Neural cell (in vitro differentiated cells): ENCODE data around the gene AGBL4. TPM values are rescaled to one million over a fixed set of nuclear protein-coding genes. Genes with fewer than 3 reads are reported as not detected.

Experiments
- H2AFZ ChIP-seq: fragments of 200-600, 300-800 bp; sonication (generic), shearing (Covaris generic); 2 replicates; pipeline ENCODE4 v1.6.0; 2014; ENCODE audit warnings: low read depth, mild to moderate bottlenecking, antibody characterized with exemption, low read length, moderate library complexity
- H3F3A ChIP-seq: fragments of 200-600 bp; shearing (Covaris generic); 2 replicates; pipeline ENCODE4 v1.6.1; 2016; ENCODE audit warnings: mild to moderate bottlenecking, moderate library complexity, mixed read lengths, antibody characterized with exemption, low read length; ENCODE audit not compliant: insufficient read depth, poor library complexity, severe bottlenecking
- H3K27ac ChIP-seq: fragments of 200-600, 300-800 bp; sonication (generic), shearing (Covaris generic); 2 replicates; pipeline ENCODE4 v1.5.1; 2014; ENCODE audit warnings: mild to moderate bottlenecking, low read length, moderate library complexity
- H3K27me3 ChIP-seq: fragments of 300-800, 200-600 bp; sonication (generic), shearing (Covaris generic); 2 replicates; pipeline ENCODE4 v1.6.0; 2014; ENCODE audit warnings: mild to moderate bottlenecking, low read depth, low read length, moderate library complexity; ENCODE audit not compliant: insufficient read depth
- H3K36me3 ChIP-seq: fragments of 300-800, 200-600 bp; sonication (generic), shearing (Covaris generic); 2 replicates; pipeline ENCODE4 v1.5.1; 2014; ENCODE audit warnings: mild to moderate bottlenecking, antibody characterized with exemption, low read length, moderate library complexity; ENCODE audit not compliant: insufficient read depth
- H3K4me2 ChIP-seq: fragments of 300-800, 200-600 bp; sonication (generic), shearing (Covaris generic); 2 replicates; pipeline ENCODE4 v1.6.0; 2014; ENCODE audit warnings: mild to moderate bottlenecking, low read length
- H3K4me3 ChIP-seq: fragments of 300-800, 200-600 bp; sonication (generic), shearing (Covaris generic); 2 replicates; pipeline ENCODE4 v1.5.1; 2014; ENCODE audit warnings: mild to moderate bottlenecking, low read length, moderate library complexity
- H3K79me2 ChIP-seq: fragments of 200-600 bp; shearing (Covaris generic); replicated peaks from 2 replicates; pipeline ENCODE4 v1.6.0; 2014; ENCODE audit warnings: mild to moderate bottlenecking, low read length, moderate library complexity; ENCODE audit not compliant: insufficient read depth
- H3K9ac ChIP-seq: fragments of 300-800, 200-600 bp; sonication (generic), shearing (Covaris generic); 2 replicates; pipeline ENCODE4 v1.6.1; 2016; ENCODE audit warnings: mild to moderate bottlenecking, low read length, mixed read lengths
- H3K9me2 ChIP-seq: fragments of 200-600 bp; shearing (Covaris generic); 2 replicates; pipeline ENCODE4 v1.6.1; 2016; ENCODE audit warnings: mild to moderate bottlenecking, low read length, mixed read lengths; ENCODE audit not compliant: insufficient read depth
- H3K9me3 ChIP-seq: fragments of 200-600, 300-800 bp; sonication (generic), shearing (Covaris generic); 2 replicates; pipeline ENCODE4 v1.6.1; 2016; ENCODE audit warnings: mild to moderate bottlenecking, mixed run types, low read length, moderate library complexity, mixed read lengths
- H4K20me1 ChIP-seq: fragments of 200-600 bp; shearing (Covaris generic); 2 replicates; pipeline ENCODE4 v1.6.1; 2016; ENCODE audit warnings: mild to moderate bottlenecking, mixed run types; ENCODE audit not compliant: insufficient read depth
- CTCF ChIP-seq: fragments of 450-650 bp; IDR thresholded peaks from 2 replicates; pipeline ENCODE4 v1.5.1; 2014; ENCODE audit warnings: antibody characterized with exemption, mild to moderate bottlenecking, moderate library complexity; ENCODE audit not compliant: poor library complexity, severe bottlenecking
- EP300 ChIP-seq: fragments of 450-650 bp; conservative IDR thresholded peaks from 2 replicates; pipeline ENCODE4 v1.6.1; 2014; ENCODE audit warnings: antibody characterized with exemption, mild to moderate bottlenecking, moderate library complexity; ENCODE audit not compliant: poor library complexity, severe bottlenecking
- EZH2 ChIP-seq: fragments of 200-600, 300-800 bp; shearing (Covaris generic), sonication (generic); IDR thresholded peaks from 2 replicates; pipeline ENCODE4 v1.6.1; 2014; ENCODE audit warnings: antibody characterized with exemption, low read length, borderline replicate concordance, mild to moderate bottlenecking; ENCODE audit not compliant: insufficient read depth, poor library complexity, severe bottlenecking
- MXI1 ChIP-seq: fragments of 450-650 bp; conservative IDR thresholded peaks from 2 replicates; pipeline ENCODE4 v1.6.1; 2014; ENCODE audit warnings: antibody characterized with exemption, mild to moderate bottlenecking; ENCODE audit not compliant: poor library complexity, severe bottlenecking
- POLR2AphosphoS5 ChIP-seq: IDR thresholded peaks from 2 replicates; pipeline ENCODE4 v1.6.1; 2012
- RAD21 ChIP-seq: fragments of 450-650 bp; conservative IDR thresholded peaks from 2 replicates; pipeline ENCODE4 v1.6.1; 2014; ENCODE audit warnings: antibody characterized with exemption, mild to moderate bottlenecking, moderate library complexity
- SMC3 ChIP-seq: fragments of 450-650 bp; conservative IDR thresholded peaks from 2 replicates; pipeline ENCODE4 v1.6.1; 2014; ENCODE audit warnings: antibody characterized with exemption, mild to moderate bottlenecking, moderate library complexity; ENCODE audit not compliant: poor library complexity
- TAF1 ChIP-seq: IDR thresholded peaks from 2 replicates; pipeline ENCODE4 v1.6.1; 2012; ENCODE audit warnings: low read depth
- polyA plus RNA-seq: library from polyadenylated mRNA; depleted of rRNA; stranded (reverse); fragments of >200 nt; gene quantifications from 2 replicates; pipeline ENCODE4 v1.2.3, GENCODE V29; 2014
- TF ChIP-seq, protein P1 (sequence below): IDR thresholded peaks from 2 replicates; pipeline ENCODE4 v1.6.1; 2012; ENCODE audit warnings: borderline replicate concordance

The AGBL4 gene
- polyA plus RNA-seq, 1 donor from 2014 or later = 1.3 TPM

DNA sequence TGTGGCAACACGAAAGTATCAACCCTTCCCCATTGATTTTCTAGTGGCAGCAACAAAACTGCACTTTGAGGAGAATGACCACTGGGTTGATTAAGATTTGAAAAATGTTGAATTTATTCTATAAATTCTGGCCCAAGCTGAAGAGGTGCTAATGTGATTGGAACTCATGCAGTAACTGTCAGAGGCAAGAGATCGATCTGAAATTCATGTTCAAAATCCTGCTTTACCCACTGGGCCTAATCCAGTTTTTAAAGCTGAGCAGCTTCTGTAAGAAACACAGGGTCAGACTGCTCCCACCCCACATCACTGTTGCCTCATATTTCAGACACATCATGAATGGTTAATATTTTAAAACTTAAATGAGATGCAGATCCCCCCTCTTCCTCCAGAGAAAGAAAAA lies 629.6 kb downstream of the AGBL4 start:
- H3K36me3 ChIP-seq = no peaks in the 10 kb centered on the region
- no peak for TF ChIP-seq POLR2AphosphoS5
- TF ChIP-seq EP300 = no peak
- TF ChIP-seq TAF1 = no peak
- TF ChIP-seq, protein P1, sequence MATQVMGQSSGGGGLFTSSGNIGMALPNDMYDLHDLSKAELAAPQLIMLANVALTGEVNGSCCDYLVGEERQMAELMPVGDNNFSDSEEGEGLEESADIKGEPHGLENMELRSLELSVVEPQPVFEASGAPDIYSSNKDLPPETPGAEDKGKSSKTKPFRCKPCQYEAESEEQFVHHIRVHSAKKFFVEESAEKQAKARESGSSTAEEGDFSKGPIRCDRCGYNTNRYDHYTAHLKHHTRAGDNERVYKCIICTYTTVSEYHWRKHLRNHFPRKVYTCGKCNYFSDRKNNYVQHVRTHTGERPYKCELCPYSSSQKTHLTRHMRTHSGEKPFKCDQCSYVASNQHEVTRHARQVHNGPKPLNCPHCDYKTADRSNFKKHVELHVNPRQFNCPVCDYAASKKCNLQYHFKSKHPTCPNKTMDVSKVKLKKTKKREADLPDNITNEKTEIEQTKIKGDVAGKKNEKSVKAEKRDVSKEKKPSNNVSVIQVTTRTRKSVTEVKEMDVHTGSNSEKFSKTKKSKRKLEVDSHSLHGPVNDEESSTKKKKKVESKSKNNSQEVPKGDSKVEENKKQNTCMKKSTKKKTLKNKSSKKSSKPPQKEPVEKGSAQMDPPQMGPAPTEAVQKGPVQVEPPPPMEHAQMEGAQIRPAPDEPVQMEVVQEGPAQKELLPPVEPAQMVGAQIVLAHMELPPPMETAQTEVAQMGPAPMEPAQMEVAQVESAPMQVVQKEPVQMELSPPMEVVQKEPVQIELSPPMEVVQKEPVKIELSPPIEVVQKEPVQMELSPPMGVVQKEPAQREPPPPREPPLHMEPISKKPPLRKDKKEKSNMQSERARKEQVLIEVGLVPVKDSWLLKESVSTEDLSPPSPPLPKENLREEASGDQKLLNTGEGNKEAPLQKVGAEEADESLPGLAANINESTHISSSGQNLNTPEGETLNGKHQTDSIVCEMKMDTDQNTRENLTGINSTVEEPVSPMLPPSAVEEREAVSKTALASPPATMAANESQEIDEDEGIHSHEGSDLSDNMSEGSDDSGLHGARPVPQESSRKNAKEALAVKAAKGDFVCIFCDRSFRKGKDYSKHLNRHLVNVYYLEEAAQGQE = no peak
- TF ChIP-seq SMC3 = no peak
- TF ChIP-seq MXI1 = no peak
- no peak for TF ChIP-seq CTCF
- TF ChIP-seq EZH2 = no peak
- no peak for TF ChIP-seq RAD21
- H3K4me3 ChIP-seq = no peak overlapping the region
- no peaks in the 10 kb centered on the region for H3K79me2 ChIP-seq
- H3K9ac ChIP-seq = no peak overlapping the region
- no peak overlapping the region for H3K27ac ChIP-seq
- H3K9me2 ChIP-seq = no peaks in the 10 kb centered on the region
- no peaks in the 10 kb centered on the region for H3K27me3 ChIP-seq
- no peaks in the 10 kb centered on the region for H4K20me1 ChIP-seq
- no peaks in the 10 kb centered on the region for H3F3A ChIP-seq
- no peak overlapping the region for H2AFZ ChIP-seq
- H3K4me2 ChIP-seq = no peak overlapping the region
- H3K9me3 ChIP-seq = no peaks in the 10 kb centered on the region

DNA sequence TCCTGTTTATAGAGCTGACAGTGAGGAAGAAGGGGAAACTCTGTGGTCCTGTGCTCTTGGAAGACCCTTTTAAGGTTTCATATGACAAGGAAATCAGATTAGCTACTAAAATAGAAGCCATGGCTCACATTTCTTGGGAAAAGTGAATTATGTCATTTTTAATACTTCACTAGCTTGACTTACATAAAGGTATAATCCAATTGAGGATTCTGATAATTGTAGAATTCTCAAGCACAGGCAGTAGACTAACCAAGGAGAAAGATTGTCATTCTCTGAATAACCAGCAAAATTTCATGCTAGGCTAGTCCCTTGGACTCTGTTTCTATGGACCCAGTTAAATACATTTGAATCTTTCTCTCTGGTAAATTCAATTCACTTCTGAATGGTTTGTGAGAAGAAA lies 634.1 kb downstream of the AGBL4 start:
- Histone ChIP-seq H2AFZ (no peak overlapping the region), H3K4me2 (no peak overlapping the region), H3K27me3 (no peaks in the 10 kb centered on the region), H3K9ac (no peak overlapping the region), H3K27ac (no peak overlapping the region), H3K4me3 (no peak overlapping the region), H3K36me3 (no peaks in the 10 kb centered on the region), H4K20me1 (no peaks in the 10 kb centered on the region), H3F3A (no peaks in the 10 kb centered on the region), H3K79me2 (no peaks in the 10 kb centered on the region), H3K9me2 (no peaks in the 10 kb centered on the region), H3K9me3 (no peaks in the 10 kb centered on the region)
- TF ChIP-seq POLR2AphosphoS5 (no peak), MXI1 (no peak), EZH2 (no peak), TAF1 (no peak), EP300 (no peak), CTCF (no peak), SMC3 (no peak), RAD21 (no peak)
- TF ChIP-seq, protein P1 = no peak
